B cell (primary cell): Measurements from ENCODE around the gene CIITA. TPM values are rescaled to one million over a fixed set of nuclear protein-coding genes. Genes with fewer than 3 reads are reported as not detected.

Source experiments
- ATAC-seq: fragments of 200-7000 bp; cut with Tn5 transposase; one replicate; pipeline ENCODE4 v1.10.0; 2021; ENCODE audit warnings: low read depth, mild to moderate bottlenecking, moderate number of reproducible peaks, moderate library complexity
- CTCF ChIA-PET: fragments of 350-600 bp; sonication (Branson Sonifier 250); formaldehyde crosslinking; loops from one replicate; lab custom pipeline; 2021; ENCODE audit warnings: antibody characterized with exemption, inconsistent platforms; lab: Charles Lee
- POLR2A ChIA-PET: fragments of 350-600 bp; sonication (Branson Sonifier 250); formaldehyde crosslinking; loops from one replicate; lab custom pipeline; 2021; ENCODE audit warnings: antibody characterized with exemption; lab: Charles Lee
- DNase-seq: peaks from one replicate; pipeline ENCODE4 v3.0.0; 2013
- H2AFZ ChIP-seq: 2 replicates; pipeline ENCODE4 v1.6.1; 2012; ENCODE audit warnings: mild to moderate bottlenecking, low read depth, low read length; ENCODE audit not compliant: insufficient read depth, poor library complexity, severe bottlenecking
- H3K27ac ChIP-seq, 2 donors: 1 replicate in 1 of 2; 2 replicates in 1 of 2; pipeline ENCODE4 v1.5.1; 2012 to 2013; ENCODE audit warnings: low read length in 2 of 2, mild to moderate bottlenecking in 2 of 2, moderate library complexity in 1 of 2
- H3K27me3 ChIP-seq, 4 experiments: fragments of 200-600 bp in 1 of 4; sonication (generic) in 1 of 4; replicated peaks in 1 of 4; 1 replicate in 2 of 4; 2 replicates in 2 of 4; pipeline versions ENCODE4 v1.6.1 to v1.7.0; 2013 to 2016; ENCODE audit warnings: low read length in 3 of 4, mild to moderate bottlenecking in 2 of 4, mixed read lengths in 1 of 4, moderate library complexity in 1 of 4; ENCODE audit not compliant: insufficient read depth in 4 of 4, control insufficient read depth in 3 of 4; ENCODE audit errors: control extremely low read depth in 1 of 4
- H3K36me3 ChIP-seq, 2 experiments: replicated peaks in 1 of 2; 1 replicate in 1 of 2; 2 replicates in 1 of 2; pipeline versions ENCODE4 v1.6.1 to v1.7.1; 2013; ENCODE audit warnings: low read length in 1 of 2; ENCODE audit not compliant: insufficient read depth in 2 of 2, control insufficient read depth in 1 of 2; ENCODE audit errors: control extremely low read depth in 1 of 2, extremely low read depth in 1 of 2
- H3K4me1 ChIP-seq, 2 donors: fragments of 200-600 bp in 1 of 2; sonication (generic) in 1 of 2; 1 replicate in 1 of 2; 2 replicates in 1 of 2; pipeline versions ENCODE4 v1.5.1 to v1.6.1; 2013 to 2017; ENCODE audit warnings: low read length in 2 of 2; ENCODE audit not compliant: control insufficient read depth in 2 of 2, insufficient read depth in 2 of 2
- H3K4me2 ChIP-seq: replicated peaks from 2 replicates; pipeline ENCODE3; 2012; ENCODE audit warnings: mild to moderate bottlenecking, low read depth, low read length; ENCODE audit not compliant: poor library complexity, severe bottlenecking
- H3K4me3 ChIP-seq, 5 experiments: fragments of 200-600 bp in 1 of 5; sonication (generic) in 1 of 5; 1 replicate in 3 of 5; 2 replicates in 2 of 5; pipeline versions ENCODE4 v1.5.1 to v1.7.0; 2011 to 2016; ENCODE audit warnings: low read length in 4 of 5, mild to moderate bottlenecking in 4 of 5, low read depth in 2 of 5, control low read depth in 1 of 5, moderate library complexity in 1 of 5; ENCODE audit not compliant: insufficient read depth in 1 of 5; ENCODE audit errors: control extremely low read depth in 1 of 5, extremely low read depth in 1 of 5
- H3K79me2 ChIP-seq: fragments of 200-600 bp; sonication (generic); one replicate; pipeline ENCODE4 v1.6.0; 2016; ENCODE audit warnings: low read length; ENCODE audit not compliant: control insufficient read depth, insufficient read depth
- H3K9ac ChIP-seq: fragments of 200-600 bp; sonication (generic); 2 replicates; pipeline ENCODE4 v1.6.1; 2017; ENCODE audit warnings: mild to moderate bottlenecking, low read length, moderate library complexity
- H3K9me3 ChIP-seq, 3 donors: one replicate each; pipeline versions ENCODE4 v1.6.1 to v1.7.1; 2013; ENCODE audit warnings: low read length in 2 of 3; ENCODE audit not compliant: control insufficient read depth in 2 of 3, insufficient read depth in 1 of 3; ENCODE audit errors: control extremely low read depth in 1 of 3
- H4K20me1 ChIP-seq: 2 replicates; pipeline ENCODE4 v1.6.0; 2012; ENCODE audit warnings: mild to moderate bottlenecking, low read length; ENCODE audit not compliant: insufficient read depth, control insufficient read depth, poor library complexity, severe bottlenecking
- H3K27ac Mint-ChIP-seq: one replicate; pipeline ENCODE4 v1.8.0; 2021; ENCODE audit warnings: mixed read lengths
- H3K27me3 Mint-ChIP-seq: one replicate; pipeline ENCODE4 v1.8.0; 2021; ENCODE audit warnings: mixed read lengths
- H3K4me1 Mint-ChIP-seq: one replicate; pipeline ENCODE4 v1.8.0; 2021; ENCODE audit warnings: mixed read lengths
- H3K4me3 Mint-ChIP-seq: one replicate; pipeline ENCODE4 v1.8.0; 2021; ENCODE audit warnings: mixed read lengths
- H3K9me3 Mint-ChIP-seq: one replicate; pipeline ENCODE4 v1.8.0; 2022; ENCODE audit warnings: mixed read lengths; ENCODE audit not compliant: insufficient read depth
- CTCF ChIP-seq: fragments of 200-600 bp; IDR thresholded peaks from one replicate; pipeline ENCODE4 v1.8.0; 2022; ENCODE audit warnings: antibody characterized with exemption, mild to moderate bottlenecking
- EZH2 ChIP-seq: IDR thresholded peaks from 2 replicates; pipeline ENCODE4 v1.6.1; 2012; ENCODE audit warnings: borderline replicate concordance, low read depth, mild to moderate bottlenecking, moderate library complexity, low read length; ENCODE audit not compliant: insufficient read depth, poor library complexity, severe bottlenecking
- WGBS: methylation state at CpG from one replicate; pipeline ENCODE4 v1.1.5; 2013; ENCODE audit warnings: missing lambda C conversion rate; ENCODE audit not compliant: insufficient coverage; 5-methylcytosine and 5-hydroxymethylcytosine counted together
- intact Hi-C: fragments of 100-400 bp; cut with micrococcal nuclease; formaldehyde crosslinking; loops from one replicate; pipeline ENCODE4 v1.10.0; 2022
- polyA plus RNA-seq: library from polyadenylated mRNA; depleted of rRNA; stranded (reverse); fragments of >200 nt; gene quantifications from 2 replicates; pipeline ENCODE4 v1.2.3, GENCODE V29; 2012
- total RNA-seq, 2 donors: library from RNA; stranded (reverse); fragments of 120-200 nt in 1 of 2; gene quantifications; 1 replicate in 1 of 2; 2 replicates in 1 of 2; pipeline versions ENCODE4 v1.2.3 to v1.2.4, GENCODE V29; 2013 to 2022

CIITA gene
- total and polyA plus RNA-seq, 2 donors (not counting 1 experiment from before 2014, with no cell fraction given): 632 to 719 TPM

GRCh38 chr16:10936272-10936984 is 59.4 kb downstream of the CIITA start:
- ChIA-PET CTCF (interaction anchor here (1.0 to 3.2 kb wide), 5 partner anchors 15 to 422 kb away, joined by 3 to 14 read pairs (median 3); no protein-coding TSS in a partner anchor), POLR2A (interaction anchor here (1.4 kb wide), 2 partner anchors 45 to 59 kb away, joined by 3 read pairs; partner anchors contain the start of gene CIITA)
- Histone ChIP-seq H3K36me3 (peaks cover 0 to 51% of the 10 kb centered on the region in 2 experiments), H3K9me3 (no peaks in the 10 kb centered on the region), H3K4me2 (no peak overlapping the region), H3K4me1 (peaks cover 47 to 72% of the 10 kb centered on the region in 2 donors), H4K20me1 (peaks cover 91% of the 10 kb centered on the region), H3K79me2 (peaks cover 25% of the 10 kb centered on the region), H2AFZ (no peak overlapping the region), H3K9ac (no peak overlapping the region), H3K27me3 (no peaks in the 10 kb centered on the region), H3K27ac (peak overlapping the region in 1 of 2 donors; percentile 72), H3K4me3 (no peak overlapping the region)
- intact Hi-C loops: no loop called here
- Mint-ChIP-seq H3K9me3 (no peaks in the 10 kb centered on the region), H3K27me3 (no peaks in the 10 kb centered on the region), H3K27ac (peak overlapping the region; percentile 42), H3K4me3 (no peak overlapping the region), H3K4me1 (peaks cover 85% of the 10 kb centered on the region)
- 88% methylated on average over 3 of the region's 8 CpGs for WGBS
- ATAC-seq: no peak
- TF ChIP-seq CTCF: no peak
- no peak for TF ChIP-seq EZH2
- DNase-seq: no peak
